GM19193 (cell line): ENCODE results near the gene TMEM182.
A peak's percentile ranks its signal among the peaks of the same experiment; 100 is the strongest.

ENCODE experiments used
- POLR2A ChIP-seq: IDR thresholded peaks from 4 replicates; pipeline ENCODE4 v1.6.1; 2011; ENCODE audit not compliant: insufficient read depth, insufficient read length; ENCODE audit errors: extremely low read depth

The TMEM182 gene, protein sequence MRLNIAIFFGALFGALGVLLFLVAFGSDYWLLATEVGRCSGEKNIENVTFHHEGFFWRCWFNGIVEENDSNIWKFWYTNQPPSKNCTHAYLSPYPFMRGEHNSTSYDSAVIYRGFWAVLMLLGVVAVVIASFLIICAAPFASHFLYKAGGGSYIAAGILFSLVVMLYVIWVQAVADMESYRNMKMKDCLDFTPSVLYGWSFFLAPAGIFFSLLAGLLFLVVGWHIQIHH

DNA sequence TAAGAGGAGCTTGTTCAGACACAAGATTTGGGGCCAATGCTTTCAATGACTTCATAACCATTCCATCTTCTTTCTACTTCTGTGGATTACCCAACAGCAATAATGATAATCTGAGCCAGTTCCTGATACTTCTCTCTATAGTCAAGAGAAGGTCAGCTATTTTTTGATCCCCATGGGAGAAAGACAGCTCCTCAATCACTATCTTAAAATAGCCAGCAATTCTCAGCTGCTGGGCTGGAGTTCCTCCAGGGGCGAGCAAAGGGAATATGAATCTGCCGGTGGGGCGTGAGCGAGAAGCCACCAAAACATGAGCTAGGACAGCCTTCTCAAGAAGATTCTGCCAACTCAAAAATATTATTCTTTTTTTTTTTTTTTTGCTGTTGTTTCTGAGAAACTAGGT is at the start of gene TMEM182:
TMEM182 (plus strand) TSS at position 269 of the 400 bp plus-strand sequence. CDS start 187 bp downstream, outside the sequence.
- TF ChIP-seq POLR2A: no peak

DNA sequence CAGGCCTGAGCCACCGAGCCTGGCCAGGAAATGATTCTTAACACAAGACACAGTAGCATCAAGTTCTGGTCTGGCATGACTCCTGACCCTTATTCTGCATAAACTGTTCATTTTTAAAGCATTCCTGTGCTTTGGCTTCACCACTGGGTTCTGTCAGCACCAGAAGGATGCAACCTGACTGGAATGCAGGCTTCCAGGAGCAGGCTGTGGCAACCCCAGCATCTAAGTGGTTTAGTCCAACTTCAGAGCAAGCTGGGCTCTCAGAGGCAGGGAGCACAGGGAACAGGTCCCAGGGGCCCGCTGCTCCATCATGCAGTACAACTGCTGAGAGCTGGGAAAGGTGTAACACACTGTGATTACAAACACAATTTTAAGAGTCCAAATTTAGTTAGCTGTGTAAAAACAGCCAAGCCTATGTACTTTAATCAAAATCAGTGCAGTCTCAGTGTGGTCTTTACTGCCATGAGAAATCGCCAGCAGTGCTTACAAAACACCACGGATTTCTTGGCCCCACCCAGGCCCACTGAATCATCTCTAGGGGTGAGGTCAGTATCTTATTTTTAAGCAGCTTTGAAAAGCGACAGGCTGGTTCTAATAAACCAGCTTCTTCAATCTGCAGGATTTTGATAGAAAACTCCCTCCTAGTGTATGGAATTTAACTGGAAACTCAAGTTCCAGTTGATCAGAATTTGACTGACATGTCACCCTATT is 44.4 kb upstream of the TMEM182 start:
- TF ChIP-seq POLR2A: no peak

DNA sequence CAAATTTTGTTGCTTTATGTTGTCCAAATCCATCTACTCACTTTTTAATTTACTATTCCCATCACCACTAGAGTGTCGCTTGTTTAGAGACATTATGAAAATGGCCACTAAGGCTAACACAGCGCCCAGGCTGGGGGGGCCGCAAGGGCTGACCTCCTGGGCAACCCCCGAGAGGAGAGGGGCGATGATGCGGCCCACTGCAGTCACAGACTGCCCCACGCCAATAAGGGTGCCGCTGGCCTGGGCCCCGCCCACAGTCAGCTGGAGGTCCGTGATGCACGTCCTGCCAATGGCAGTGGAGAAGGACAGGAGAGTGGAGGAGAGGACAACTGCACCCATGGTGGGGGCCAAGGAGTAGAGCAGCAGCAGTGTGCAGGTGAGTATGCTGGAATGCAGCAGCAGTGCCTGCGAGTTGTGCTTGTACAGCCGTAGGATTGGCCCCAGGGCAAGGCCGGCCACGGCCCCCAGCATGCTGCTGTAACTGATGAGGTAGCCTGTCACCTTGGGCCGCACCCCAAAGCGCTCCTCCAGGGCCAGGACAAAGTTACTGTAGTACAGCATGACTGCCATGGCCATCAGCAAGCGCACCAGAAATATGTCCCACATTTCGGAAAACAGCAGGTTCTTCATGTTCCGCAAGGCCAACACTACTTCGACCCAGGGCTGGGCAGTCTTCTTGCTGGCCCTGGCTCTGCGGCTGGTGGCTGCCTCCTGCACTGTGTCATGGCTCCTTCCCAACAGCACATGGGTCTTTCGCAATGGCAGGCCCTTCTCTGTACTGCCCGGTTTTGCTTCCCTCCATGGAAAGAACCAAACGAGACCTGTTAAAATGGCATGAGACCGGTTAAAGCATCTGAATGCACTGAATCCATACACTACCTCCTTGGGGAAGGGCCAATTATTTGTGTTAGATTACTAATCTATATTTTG is 43.2 kb upstream of the TMEM182 start:
- TF ChIP-seq POLR2A: no peak

DNA sequence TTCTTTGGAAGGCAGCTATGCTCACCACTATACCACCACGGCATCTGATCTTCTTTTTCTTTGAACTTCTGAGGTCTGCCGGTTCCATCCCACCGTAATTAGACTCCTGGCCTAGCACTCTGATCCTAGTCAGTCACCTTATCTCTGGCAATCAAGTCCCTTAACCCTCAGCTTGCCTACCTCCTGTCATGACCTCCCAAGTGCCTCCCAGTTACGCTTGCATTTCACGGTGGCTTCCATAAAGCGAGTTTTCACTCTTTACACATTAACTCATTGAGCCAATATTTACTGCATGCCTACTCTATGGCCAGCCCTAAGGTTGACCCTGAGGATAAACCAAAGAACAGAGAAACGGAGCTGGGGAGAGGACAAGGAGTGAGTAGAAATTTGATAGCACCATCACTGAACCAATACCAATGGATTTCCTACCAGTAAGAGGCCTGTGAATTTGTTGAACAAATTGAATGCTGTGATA is 37.8 kb upstream of the TMEM182 start:
- TF ChIP-seq POLR2A: no peak

DNA sequence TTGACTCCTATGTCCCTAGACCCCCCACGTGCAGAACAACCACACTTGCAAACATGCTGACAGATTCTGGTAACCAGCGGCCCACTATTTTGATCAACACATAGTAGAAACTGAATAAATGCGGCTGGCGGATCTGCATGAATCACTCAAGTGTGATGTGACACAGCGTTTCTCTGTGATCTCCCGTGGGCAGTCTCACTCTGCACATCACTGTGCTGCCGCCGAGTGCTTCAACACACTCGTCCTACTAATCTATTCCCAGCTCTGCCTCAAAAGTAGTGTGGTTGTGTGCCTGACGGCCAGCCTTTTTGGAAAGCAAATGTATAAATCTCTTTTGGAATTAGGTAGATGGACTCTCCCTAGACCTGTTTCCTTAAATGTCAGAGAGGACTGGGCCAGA is 37.3 kb upstream of the TMEM182 start:
- TF ChIP-seq POLR2A: no peak

GRCh38 chr2:102726128-102727087 is 35.4 kb upstream of the TMEM182 start:
- no peak for TF ChIP-seq POLR2A

GRCh38 chr2:102735416-102736109 is 26.3 kb upstream of the TMEM182 start:
- TF ChIP-seq POLR2A: no peak

GRCh38 chr2:102736110-102736409 is 25.8 kb upstream of the TMEM182 start:
- no peak for TF ChIP-seq POLR2A

DNA sequence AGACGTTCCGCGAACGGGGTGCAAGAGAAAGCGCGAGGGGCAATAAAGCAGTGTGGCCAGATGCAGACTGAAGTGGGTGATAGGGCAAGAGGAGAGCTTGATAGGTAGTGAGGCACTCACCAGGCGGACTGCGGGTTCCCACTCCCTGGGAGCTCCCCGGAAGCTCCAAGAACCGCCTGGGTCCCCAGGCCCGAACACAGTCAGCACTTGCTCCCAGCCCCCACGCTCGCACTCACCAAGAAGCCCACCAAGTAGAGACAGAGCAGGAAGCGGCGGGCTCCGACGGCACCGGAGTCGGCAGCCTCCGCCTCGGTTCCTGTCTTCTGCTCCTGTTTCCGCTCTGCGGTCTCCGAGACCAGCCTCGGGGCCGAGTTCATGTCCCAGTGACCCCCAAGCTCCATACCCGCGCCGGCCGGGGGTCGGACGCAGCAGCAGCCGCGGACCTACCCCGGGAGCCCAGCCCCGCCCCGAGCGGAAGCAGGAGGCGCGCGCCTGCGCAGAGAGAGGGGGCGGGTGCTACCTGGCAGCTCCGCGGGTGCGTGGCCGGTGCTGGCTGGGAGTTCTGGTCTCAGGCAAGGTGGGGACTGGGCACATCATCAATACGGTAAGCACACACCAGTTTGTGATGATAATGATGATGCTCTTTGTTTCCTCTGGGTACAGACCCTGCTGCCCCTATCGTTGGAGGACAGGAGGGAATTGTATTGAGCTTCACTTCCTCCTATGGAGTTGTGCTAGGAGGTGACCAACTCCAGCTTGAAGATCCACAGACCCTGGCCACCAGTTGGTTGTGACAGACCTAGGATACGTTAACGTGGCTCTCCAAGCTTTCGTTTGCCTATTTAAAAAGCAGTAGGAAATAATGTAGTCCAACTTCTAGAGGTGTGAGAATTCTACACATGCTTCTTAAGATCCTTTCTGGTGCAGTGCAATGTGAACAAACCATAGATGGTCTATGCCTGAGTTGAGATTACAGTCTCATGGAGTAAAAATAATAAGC is 25.1 kb upstream of the TMEM182 start:
- TF ChIP-seq POLR2A: peak; percentile 89

GRCh38 chr2:102737431-102737830 is 24.4 kb upstream of the TMEM182 start:
- no peak for TF ChIP-seq POLR2A

DNA sequence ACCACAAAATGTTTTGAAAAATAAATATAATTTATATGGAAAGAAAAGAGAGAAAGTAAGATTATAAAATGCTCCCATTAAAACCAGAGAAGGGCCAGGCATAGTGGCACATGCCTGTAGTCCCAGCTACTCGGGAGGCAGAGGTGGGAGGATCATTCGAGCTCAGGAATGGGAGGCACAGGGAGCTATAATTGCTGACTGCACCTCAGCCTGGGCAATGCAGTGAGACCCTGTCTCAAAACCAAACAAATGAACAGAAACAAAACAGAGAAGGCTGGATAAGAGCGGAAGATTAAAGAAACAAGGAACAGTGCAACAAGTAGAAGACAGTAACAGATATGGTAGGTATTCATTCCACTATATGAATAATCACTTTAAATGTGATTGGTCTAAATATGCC is 18.6 kb upstream of the TMEM182 start:
- no peak for TF ChIP-seq POLR2A

GRCh38 chr2:102748107-102748506 is 13.7 kb upstream of the TMEM182 start:
- no peak for TF ChIP-seq POLR2A

- TF ChIP-seq POLR2A: no peak
Observed at GRCh38 chr2:102749938-102750337, 11.9 kb upstream of the TMEM182 start.
